SK-N-SH treated with all-trans-retinoic acid at 6 μM for 48 hours (cell line): ENCODE results near the gene HK2.

ENCODE experiments used
- ATAC-seq: fragments of 200-7000 bp; cut with Tn5 transposase; 3 replicates; pipeline ENCODE4 v1.9.1; 2020; ENCODE audit warnings: mild to moderate bottlenecking, moderate library complexity
- ARNTL ChIP-seq: fragments of 450-650 bp; formaldehyde crosslinking; IDR thresholded peaks from 2 replicates; pipeline ENCODE4 v1.5.0; 2020; ENCODE audit warnings: low read depth, mild to moderate bottlenecking, moderate library complexity, borderline replicate concordance
- ISL1 ChIP-seq: fragments of 250-450 bp; sonication (Bioruptor Pico); IDR thresholded peaks from 2 replicates; pipeline ENCODE4 v2.1.2; 2022; ENCODE audit warnings: mild to moderate bottlenecking, moderate library complexity
- POU6F1 ChIP-seq: fragments of 250-450 bp; sonication (Bioruptor Pico); IDR thresholded peaks from 2 replicates; pipeline ENCODE4 v1.8.0; 2021; ENCODE audit warnings: low read depth, mild to moderate bottlenecking, moderate library complexity, borderline replicate concordance
- ZFP30 ChIP-seq: fragments of 450-650 bp; formaldehyde crosslinking; IDR thresholded peaks from 2 replicates; pipeline ENCODE4 v1.5.0; 2022; ENCODE audit warnings: mild to moderate bottlenecking, moderate library complexity
- TF ChIP-seq, protein P1 (sequence below): fragments of 250-450 bp; sonication (Bioruptor Pico); IDR thresholded peaks from 2 replicates; pipeline ENCODE4 v1.5.1; 2020; ENCODE audit warnings: low read depth, mild to moderate bottlenecking, moderate library complexity

The HK2 gene

DNA sequence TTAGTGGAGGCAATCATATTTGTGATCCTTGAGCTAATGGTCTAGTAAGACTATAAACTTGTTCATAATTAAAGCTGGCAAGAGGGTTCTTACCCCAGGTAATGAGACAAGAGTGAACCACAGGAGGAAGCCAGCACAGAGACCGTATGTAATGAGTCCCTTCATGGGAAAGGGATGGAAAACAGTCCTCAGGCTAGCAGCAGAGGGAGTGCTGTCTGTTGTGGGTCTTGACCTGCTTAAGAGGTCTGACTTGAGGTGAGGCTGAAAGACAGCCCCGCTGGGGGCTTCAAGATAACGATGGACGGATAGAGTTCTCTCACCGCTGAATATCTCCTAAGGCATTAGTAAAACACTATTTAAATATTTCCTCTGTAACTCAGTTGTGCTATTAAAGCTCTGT, 108.3 kb downstream of the HK2 start:
- no peak for ATAC-seq
- TF ChIP-seq ARNTL (CRISPR knock-in tag): no peak
- TF ChIP-seq, protein P1, sequence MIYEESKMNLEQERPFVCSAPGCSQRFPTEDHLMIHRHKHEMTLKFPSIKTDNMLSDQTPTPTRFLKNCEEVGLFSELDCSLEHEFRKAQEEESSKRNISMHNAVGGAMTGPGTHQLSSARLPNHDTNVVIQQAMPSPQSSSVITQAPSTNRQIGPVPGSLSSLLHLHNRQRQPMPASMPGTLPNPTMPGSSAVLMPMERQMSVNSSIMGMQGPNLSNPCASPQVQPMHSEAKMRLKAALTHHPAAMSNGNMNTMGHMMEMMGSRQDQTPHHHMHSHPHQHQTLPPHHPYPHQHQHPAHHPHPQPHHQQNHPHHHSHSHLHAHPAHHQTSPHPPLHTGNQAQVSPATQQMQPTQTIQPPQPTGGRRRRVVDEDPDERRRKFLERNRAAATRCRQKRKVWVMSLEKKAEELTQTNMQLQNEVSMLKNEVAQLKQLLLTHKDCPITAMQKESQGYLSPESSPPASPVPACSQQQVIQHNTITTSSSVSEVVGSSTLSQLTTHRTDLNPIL (CRISPR knock-in tag): no peak
- TF ChIP-seq POU6F1 (CRISPR knock-in tag): no peak
- TF ChIP-seq ISL1 (CRISPR knock-in tag): no peak
- TF ChIP-seq ZFP30: no peak
